ENCODE measurements around the gene SERINC1. TPM values are rescaled to one million over a fixed set of nuclear protein-coding genes. Genes with fewer than 3 reads are reported as not detected.

SERINC1 gene
- total RNA-seq, 1 donor from 2014 or later = 152 TPM

- intact Hi-C loops (cut with micrococcal nuclease) = no loop called here
- DNase-seq (no peak), ATAC-seq (no peak)
These were observed 22.5 kb downstream of the SERINC1 start for GRCh38 chr6:122449069-122449468.

- DNase-seq = no peak
- intact Hi-C loops (cut with micrococcal nuclease) = no loop called here
- no peak for ATAC-seq
These were observed 26.3 kb downstream of the SERINC1 start for GRCh38 chr6:122445274-122445673.

- DNase-seq = no peak
- intact Hi-C loops (cut with micrococcal nuclease) = no loop called here
- no peak for ATAC-seq
These were observed 32.6 kb downstream of the SERINC1 start for GRCh38 chr6:122438975-122439374.

- no peak for DNase-seq
- ATAC-seq = no peak
- intact Hi-C loops (cut with micrococcal nuclease) = no loop called here
These were observed 38.8 kb downstream of the SERINC1 start for GRCh38 chr6:122432816-122433215.

- intact Hi-C loops (cut with micrococcal nuclease) = no loop called here
- ATAC-seq (no peak), DNase-seq (no peak)
These were observed 39.8 kb downstream of the SERINC1 start for GRCh38 chr6:122431780-122432179.

- DNase-seq (no peak), ATAC-seq (no peak)
- intact Hi-C loops (cut with micrococcal nuclease) = no loop called here
These were observed 42.3 kb downstream of the SERINC1 start for GRCh38 chr6:122429323-122429722.

- intact Hi-C loops (cut with micrococcal nuclease) = no loop called here
- ATAC-seq (no peak), DNase-seq (no peak)
These were observed 42.8 kb downstream of the SERINC1 start for GRCh38 chr6:122428781-122429180.

- intact Hi-C loops (cut with micrococcal nuclease) = no loop called here
- no peak for ATAC-seq
These were observed 45.0 kb downstream of the SERINC1 start for GRCh38 chr6:122426597-122426996.

GRCh38 chr6:122423734-122424133, 47.9 kb downstream of the SERINC1 start:
- intact Hi-C loops (cut with micrococcal nuclease) = no loop called here
- no peak for DNase-seq
- ATAC-seq = no peak

More at GRCh38 chr6:122426597-122426996, 45.0 kb downstream of the SERINC1 start:
- DNase-seq = no peak

GRCh38 chr6:122422614-122423267, 48.9 kb downstream of the SERINC1 start:
- no peak for ATAC-seq
- DNase-seq = no peak
- intact Hi-C loops (cut with micrococcal nuclease) = no loop called here

- no peak for DNase-seq
- no peak for ATAC-seq
- intact Hi-C loops (cut with micrococcal nuclease) = no loop called here
These were observed 49.6 kb downstream of the SERINC1 start for GRCh38 chr6:122422003-122422402.

GRCh38 chr6:122416825-122417224, 54.8 kb downstream of the SERINC1 start:
- ATAC-seq (peak; percentile 96), DNase-seq (no peak)
- intact Hi-C loops (cut with micrococcal nuclease) = no loop called here

GRCh38 chr6:122412001-122412400, 59.6 kb downstream of the SERINC1 start:
- intact Hi-C loops (cut with micrococcal nuclease) = no loop called here
- no peak for ATAC-seq
- no peak for DNase-seq

- intact Hi-C loops (cut with micrococcal nuclease) = loop anchor here (10.0 kb wide), 1 partner anchor 46 kb away; no protein-coding TSS in a partner anchor
These were observed 62.7 kb downstream of the SERINC1 start for GRCh38 chr6:122408702-122409458.

GRCh38 chr6:122408240-122408639, 63.4 kb downstream of the SERINC1 start:
- DNase-seq (no peak), ATAC-seq (no peak)
- intact Hi-C loops (cut with micrococcal nuclease) = loop anchor here (10.0 kb wide), 1 partner anchor 47 kb away; no protein-coding TSS in a partner anchor

More at GRCh38 chr6:122408702-122409458, 62.7 kb downstream of the SERINC1 start:
- ATAC-seq (no peak), DNase-seq (no peak)

GRCh38 chr6:122407712-122408111, 63.9 kb downstream of the SERINC1 start:
- intact Hi-C loops (cut with micrococcal nuclease) = loop anchor here (10.0 kb wide), 1 partner anchor 47 kb away; no protein-coding TSS in a partner anchor
- ATAC-seq = no peak
- no peak for DNase-seq

- intact Hi-C loops (cut with micrococcal nuclease) = loop anchor here (10.0 kb wide), 1 partner anchor 49 kb away; no protein-coding TSS in a partner anchor
- DNase-seq = no peak
- ATAC-seq = no peak
These were observed 65.4 kb downstream of the SERINC1 start for GRCh38 chr6:122406187-122406586.

- ATAC-seq (no peak), DNase-seq (no peak)
- intact Hi-C loops (cut with micrococcal nuclease) = loop anchor here (10.0 kb wide), 1 partner anchor 49 kb away; no protein-coding TSS in a partner anchor
These were observed 66.2 kb downstream of the SERINC1 start for GRCh38 chr6:122405417-122405816.

GRCh38 chr6:122404444-122404843, 67.2 kb downstream of the SERINC1 start:
- no peak for ATAC-seq
- DNase-seq = no peak
- intact Hi-C loops (cut with micrococcal nuclease) = loop anchor here (10.0 kb wide), 1 partner anchor 50 kb away; no protein-coding TSS in a partner anchor

GRCh38 chr6:122401104-122401503, 70.5 kb downstream of the SERINC1 start:
- intact Hi-C loops (cut with micrococcal nuclease) = loop anchor here (10.0 kb wide), 1 partner anchor 54 kb away; no protein-coding TSS in a partner anchor
- ATAC-seq = no peak
- no peak for DNase-seq

All from left ventricle myocardium superior (tissue), 1 donor.